ENCODE measurements around the gene GNG12. TPM values are rescaled to one million over a fixed set of nuclear protein-coding genes. Genes with fewer than 3 reads are reported as not detected.

The GNG12 gene
- total and polyA plus RNA-seq, 2 donors (not counting 1 experiment from before 2014, with no cell fraction given) = not detected

- CTCF ChIA-PET = interaction anchor here (1.1 to 3.0 kb wide), 5 partner anchors 51 to 149 kb away, joined by 3 to 28 read pairs (median 4); no protein-coding TSS in a partner anchor
- Mint-ChIP-seq H3K4me3 (peak overlapping the region; percentile 91), H3K27me3 (no peaks in the 10 kb centered on the region), H3K4me1 (peaks cover 31% of the 10 kb centered on the region), H3K9me3 (ENCODE audit: insufficient read depth) (no peaks in the 10 kb centered on the region), H3K27ac (peak overlapping the region; percentile 81)
- TF ChIP-seq EZH2 (IDR thresholded peaks at IDR 0.05; ENCODE audit: borderline replicate concordance, insufficient read depth, low read depth, low read length, poor library complexity, severe bottlenecking) = no peak
- TF ChIP-seq, protein P1, sequence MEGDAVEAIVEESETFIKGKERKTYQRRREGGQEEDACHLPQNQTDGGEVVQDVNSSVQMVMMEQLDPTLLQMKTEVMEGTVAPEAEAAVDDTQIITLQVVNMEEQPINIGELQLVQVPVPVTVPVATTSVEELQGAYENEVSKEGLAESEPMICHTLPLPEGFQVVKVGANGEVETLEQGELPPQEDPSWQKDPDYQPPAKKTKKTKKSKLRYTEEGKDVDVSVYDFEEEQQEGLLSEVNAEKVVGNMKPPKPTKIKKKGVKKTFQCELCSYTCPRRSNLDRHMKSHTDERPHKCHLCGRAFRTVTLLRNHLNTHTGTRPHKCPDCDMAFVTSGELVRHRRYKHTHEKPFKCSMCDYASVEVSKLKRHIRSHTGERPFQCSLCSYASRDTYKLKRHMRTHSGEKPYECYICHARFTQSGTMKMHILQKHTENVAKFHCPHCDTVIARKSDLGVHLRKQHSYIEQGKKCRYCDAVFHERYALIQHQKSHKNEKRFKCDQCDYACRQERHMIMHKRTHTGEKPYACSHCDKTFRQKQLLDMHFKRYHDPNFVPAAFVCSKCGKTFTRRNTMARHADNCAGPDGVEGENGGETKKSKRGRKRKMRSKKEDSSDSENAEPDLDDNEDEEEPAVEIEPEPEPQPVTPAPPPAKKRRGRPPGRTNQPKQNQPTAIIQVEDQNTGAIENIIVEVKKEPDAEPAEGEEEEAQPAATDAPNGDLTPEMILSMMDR (IDR thresholded peaks at IDR 0.05) = no peak
- Histone ChIP-seq H3K4me1 (ENCODE audit: control insufficient read depth in 2 of 2, insufficient read depth in 2 of 2, low read length in 2 of 2) (peaks cover 16 to 17% of the 10 kb centered on the region in 2 donors), H3K9ac (ENCODE audit: low read length) (peak overlapping the region; percentile 82), H2AFZ (ENCODE audit: insufficient read depth, low read depth, low read length, poor library complexity, severe bottlenecking) (peak overlapping the region; percentile 87), H3K79me2 (ENCODE audit: control insufficient read depth, insufficient read depth, low read length) (no peaks in the 10 kb centered on the region), H3K27me3 (replicated peaks in 1 of 4; ENCODE audit: control extremely low read depth in 1 of 4, control insufficient read depth in 3 of 4, insufficient read depth in 4 of 4, low read length in 3 of 4) (no peaks in the 10 kb centered on the region), H3K4me2 (replicated peaks; ENCODE audit: low read depth, low read length, poor library complexity, severe bottlenecking) (peak overlapping the region; percentile 99), H3K4me3 (ENCODE audit: control extremely low read depth in 1 of 5, extremely low read depth in 1 of 5, insufficient read depth in 1 of 5, low read depth in 2 of 5, low read length in 4 of 5) (peak overlapping the region; percentile 66 to 91 (median 80)), H3K27ac (ENCODE audit: low read length in 2 of 2) (peak overlapping the region; percentile 15 to 42), H3K36me3 (replicated peaks in 1 of 2; ENCODE audit: control extremely low read depth in 1 of 2, control insufficient read depth in 1 of 2, extremely low read depth in 1 of 2, insufficient read depth in 2 of 2, low read length in 1 of 2) (peaks cover 0 to 7% of the 10 kb centered on the region in 2 experiments), H4K20me1 (ENCODE audit: control insufficient read depth, insufficient read depth, low read length, poor library complexity, severe bottlenecking) (no peaks in the 10 kb centered on the region), H3K9me3 (ENCODE audit: control extremely low read depth in 1 of 3, control insufficient read depth in 2 of 3, insufficient read depth in 1 of 3, low read length in 2 of 3) (no peaks in the 10 kb centered on the region)
- under 1% methylated on average over 65 of the region's 65 CpGs for WGBS (ENCODE audit: insufficient coverage)
- intact Hi-C loops (cut with micrococcal nuclease) = loop anchor here (1.0 to 5.0 kb wide), 4 partner anchors 51 to 633 kb away; partner anchors contain the start of gene SERBP1
- ATAC-seq (ENCODE audit: low read depth) (peak; percentile 4), DNase-seq (peak; percentile 69)
- POLR2A ChIA-PET = interaction anchor here (0.6 to 1.9 kb wide), 7 partner anchors 15 to 761 kb away, joined by 3 to 7 read pairs (median 4); partner anchors contain the start of genes DNAI4, MIER1 and SERBP1
Measured at GRCh38 chr1:67685558-67686266, 147.6 kb downstream of the GNG12 start.
